DMS 273 (cell line): Measurements from ENCODE around the gene RNF149.

Source experiments
- DNase-seq: peaks from one replicate; lab custom pipeline; 2025; ENCODE audit not compliant: unreplicated experiment; lab: John Stamatoyannopoulos, UW

RNF149 gene, protein sequence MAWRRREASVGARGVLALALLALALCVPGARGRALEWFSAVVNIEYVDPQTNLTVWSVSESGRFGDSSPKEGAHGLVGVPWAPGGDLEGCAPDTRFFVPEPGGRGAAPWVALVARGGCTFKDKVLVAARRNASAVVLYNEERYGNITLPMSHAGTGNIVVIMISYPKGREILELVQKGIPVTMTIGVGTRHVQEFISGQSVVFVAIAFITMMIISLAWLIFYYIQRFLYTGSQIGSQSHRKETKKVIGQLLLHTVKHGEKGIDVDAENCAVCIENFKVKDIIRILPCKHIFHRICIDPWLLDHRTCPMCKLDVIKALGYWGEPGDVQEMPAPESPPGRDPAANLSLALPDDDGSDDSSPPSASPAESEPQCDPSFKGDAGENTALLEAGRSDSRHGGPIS

GRCh38 chr2:101308432-101309210 is at the start of gene RNF149:
TSS of gene RNF149 (minus strand) at chr2:101308701. CDS start at chr2:101308588, 113 bp downstream.
- peak; percentile 96 for DNase-seq

DNA sequence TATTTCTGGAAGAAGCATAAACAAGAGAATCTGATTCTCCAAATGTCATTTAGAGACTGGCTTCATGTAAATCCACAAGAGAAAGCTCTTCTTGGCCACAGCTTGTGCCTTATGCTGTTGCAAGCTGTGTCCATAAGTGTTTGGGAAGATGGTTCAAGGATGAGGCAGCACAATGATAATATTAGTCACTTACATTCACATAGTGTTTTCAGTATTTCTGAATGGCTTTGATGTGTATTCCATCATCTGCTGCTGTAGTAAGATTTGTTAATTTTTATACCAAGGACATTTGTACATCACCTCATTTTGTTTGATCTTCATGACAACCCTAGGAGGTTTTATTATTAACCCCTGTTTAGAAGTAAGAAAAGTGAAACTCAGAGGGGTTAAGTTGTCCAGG is 48.9 kb upstream of the RNF149 start:
- no peak for DNase-seq

- DNase-seq = no peak
Observed at GRCh38 chr2:101356521-101356920, 48.0 kb upstream of the RNF149 start.

DNA sequence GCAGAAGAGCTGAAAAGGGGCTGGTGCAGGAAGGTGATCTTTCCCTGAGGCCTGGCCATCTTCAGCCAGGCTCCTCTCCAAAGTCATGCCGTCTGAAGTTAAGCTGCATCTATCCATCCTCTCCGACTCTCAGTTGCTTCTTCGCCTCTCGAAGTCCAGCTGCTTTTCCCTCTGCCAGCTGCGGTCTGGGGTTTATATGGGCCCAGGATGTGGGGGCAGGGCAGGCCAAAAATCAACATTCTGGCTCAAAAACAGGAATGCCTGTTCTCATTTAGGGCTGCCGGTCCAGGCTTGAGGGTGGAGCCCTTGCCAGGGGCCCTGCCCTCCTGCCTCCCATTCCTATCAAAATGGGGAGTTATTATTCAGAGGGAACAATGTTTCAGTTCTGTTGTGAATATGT is 47.6 kb upstream of the RNF149 start:
- DNase-seq = no peak

GRCh38 chr2:101355401-101356054 is 47.0 kb upstream of the RNF149 start:
- no peak for DNase-seq

GRCh38 chr2:101354420-101355311 is 46.2 kb upstream of the RNF149 start:
- DNase-seq = no peak

DNA sequence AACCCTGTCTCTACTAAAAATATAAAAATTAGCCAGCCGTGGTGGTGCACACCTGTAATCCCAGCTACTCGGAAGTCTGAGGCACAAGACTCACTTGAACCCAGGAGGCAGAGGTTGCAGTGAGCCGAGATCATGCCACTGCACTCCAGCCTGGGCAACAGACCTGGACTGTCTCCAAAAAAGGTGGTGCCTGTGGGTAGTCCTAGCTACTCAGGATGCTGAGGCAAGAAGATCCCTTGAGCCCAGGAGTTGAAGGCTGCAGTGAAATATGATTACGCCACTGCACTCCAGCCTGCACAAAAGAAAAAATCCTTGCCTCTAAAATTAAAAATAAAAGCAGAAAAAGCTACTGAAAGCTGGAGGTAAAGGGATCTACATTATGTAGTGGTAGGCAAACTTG is 44.1 kb upstream of the RNF149 start:
- DNase-seq = peak; percentile 8

GRCh38 chr2:101351207-101351606 is 42.7 kb upstream of the RNF149 start:
- DNase-seq = no peak

DNA sequence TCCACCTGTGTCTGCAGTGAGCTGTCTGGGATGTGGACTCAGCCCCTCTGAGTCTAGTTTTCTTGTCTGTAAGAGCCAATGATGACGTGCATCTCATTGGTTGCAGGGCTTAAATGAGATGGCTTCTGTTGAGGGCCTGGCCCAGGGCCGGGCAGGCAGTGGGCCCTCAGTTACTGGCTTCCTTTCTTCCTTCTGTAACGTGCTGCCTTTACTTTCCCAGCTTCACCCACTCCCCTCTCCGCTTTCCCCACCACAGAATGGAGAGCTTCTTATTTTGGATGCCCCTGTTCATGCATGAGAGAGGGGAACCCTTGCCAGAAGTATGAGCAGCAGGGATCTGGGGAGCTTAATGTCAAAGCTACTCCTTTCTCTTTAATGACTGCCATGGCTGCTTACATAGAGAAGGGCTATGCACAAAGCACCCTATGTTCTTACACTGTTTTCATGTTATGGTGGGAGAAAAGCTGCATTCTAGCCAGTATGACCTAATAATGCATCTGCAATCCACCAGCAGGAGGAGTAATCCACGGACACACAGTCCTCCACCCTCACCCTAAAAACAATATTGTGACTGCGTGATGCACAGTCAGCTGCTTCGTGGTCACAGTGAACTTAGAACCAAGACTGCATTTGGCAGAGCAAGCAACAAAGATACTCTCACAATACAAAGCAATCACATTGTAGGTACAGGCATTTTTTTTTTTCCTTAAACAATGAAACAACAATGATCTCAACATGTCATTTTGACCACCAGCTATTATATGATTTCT is 41.6 kb upstream of the RNF149 start:
- no peak for DNase-seq

DNA sequence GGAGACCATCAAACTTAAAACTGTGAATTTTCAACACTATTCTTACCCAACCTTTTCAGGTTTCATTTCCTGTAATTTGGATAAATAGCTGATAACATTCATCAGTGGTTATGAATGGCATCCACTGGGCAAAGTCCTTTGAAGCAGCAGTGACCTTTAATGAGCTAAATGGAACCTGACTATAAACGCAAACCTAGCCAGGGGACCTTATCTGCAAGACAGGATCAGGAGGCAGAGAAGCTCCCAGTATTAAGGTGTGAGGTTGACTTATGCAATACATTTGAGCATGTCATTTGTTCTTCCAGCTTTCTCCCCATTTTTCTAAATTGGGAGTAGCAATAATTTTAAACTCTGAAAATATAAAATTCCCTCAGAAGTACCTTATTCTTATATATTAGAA is 40.4 kb upstream of the RNF149 start:
- DNase-seq = no peak

- DNase-seq = no peak
Observed at GRCh38 chr2:101346909-101347308, 38.4 kb upstream of the RNF149 start.

DNA sequence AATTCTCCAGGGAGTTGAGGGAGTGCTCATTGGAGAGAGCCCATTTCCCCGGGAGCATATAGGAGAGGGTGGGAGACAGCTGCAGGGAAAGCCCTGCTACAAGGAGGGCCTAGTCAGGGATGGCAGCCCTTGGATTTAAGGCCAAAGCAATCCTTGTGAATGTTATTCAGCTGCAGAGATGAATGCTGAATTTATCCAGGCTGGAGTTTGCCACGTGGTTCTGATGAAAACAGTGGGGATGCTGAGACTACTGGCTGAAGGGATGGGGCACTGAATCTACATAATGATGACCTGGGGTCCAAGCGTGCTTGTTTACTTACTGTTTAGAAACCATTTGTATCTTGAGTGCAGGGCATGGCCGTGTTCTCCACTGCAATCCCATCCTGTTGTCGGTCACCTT is 35.6 kb upstream of the RNF149 start:
- DNase-seq = no peak

- no peak for DNase-seq
Observed at GRCh38 chr2:101342625-101343008, 34.1 kb upstream of the RNF149 start.

DNA sequence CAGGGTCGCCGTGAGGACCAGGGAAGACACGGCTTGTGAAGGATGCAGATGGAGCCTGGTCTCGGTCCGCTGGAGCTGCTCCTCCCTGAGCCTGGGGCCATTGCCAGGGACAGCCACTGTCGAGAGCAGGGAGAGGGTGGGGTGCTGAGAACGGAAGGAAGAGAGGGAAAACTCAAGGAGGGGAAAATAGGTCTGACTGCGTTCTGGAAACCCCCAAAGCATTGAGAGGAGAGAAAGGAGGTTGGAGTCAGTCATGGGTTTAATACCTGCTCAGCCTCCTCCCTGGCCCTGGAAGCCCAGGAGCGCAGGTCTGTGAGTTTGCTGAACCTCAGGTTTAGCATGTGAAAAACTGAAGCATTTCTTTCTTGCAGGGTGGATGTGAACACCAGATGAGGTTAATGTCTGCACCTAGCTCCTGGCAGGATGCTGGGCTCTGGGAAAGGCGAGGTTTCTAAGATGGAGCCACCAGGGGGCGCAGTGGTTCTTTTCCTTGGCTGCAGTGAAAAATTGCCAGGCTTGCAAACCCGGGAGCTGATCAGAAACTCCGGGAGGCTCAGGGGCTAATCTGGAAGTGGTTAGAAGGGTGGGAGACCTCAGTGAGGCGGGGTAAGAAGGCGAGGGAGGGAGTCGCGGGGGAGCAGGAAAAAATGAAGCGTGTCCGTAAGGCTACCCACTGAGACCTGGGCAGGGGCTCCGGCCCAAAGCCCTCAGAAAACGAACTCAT is 33.6 kb upstream of the RNF149 start:
- DNase-seq = peak; percentile 86

DNA sequence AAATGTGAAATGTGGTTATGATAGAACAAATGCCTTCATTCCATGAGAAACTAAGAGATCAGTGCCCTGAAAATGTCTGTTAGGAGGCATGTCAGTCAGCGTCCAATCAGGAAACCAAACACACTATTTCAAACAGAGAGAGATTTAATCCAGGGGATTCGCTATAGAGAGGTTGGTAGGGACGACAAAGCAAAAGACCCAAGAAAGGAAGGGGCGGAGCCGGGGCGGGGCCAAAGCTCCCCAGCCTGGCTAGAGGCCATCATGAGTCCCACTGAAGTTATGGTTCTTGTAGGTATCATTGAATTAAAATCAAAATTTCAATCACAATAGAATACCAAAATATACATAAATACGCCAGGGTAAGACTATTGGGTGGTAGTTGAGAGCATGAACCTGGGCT is 32.9 kb upstream of the RNF149 start:
- no peak for DNase-seq

DNA sequence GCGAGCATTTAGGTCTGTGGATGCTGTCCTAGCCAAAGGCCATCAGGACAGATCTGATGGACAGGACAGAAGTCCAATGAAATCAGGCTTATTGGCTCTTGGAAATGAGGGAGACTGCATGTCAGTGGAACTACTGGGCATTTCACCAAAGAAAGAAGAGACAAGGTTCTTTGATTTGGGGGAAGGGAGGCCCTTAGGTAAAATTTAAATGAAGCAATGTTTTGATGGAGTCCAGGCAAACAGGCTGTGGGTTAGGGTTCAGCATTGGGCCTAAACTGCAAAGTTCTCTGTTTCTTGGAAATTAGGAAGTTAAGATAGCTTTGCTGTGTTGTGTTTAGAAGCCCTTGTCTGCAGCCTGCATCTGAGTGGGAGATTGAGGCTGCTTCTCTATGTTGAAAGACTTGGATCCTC is 31.6 kb upstream of the RNF149 start:
- no peak for DNase-seq

GRCh38 chr2:101339266-101339880 is 30.9 kb upstream of the RNF149 start:
- no peak for DNase-seq

DNA sequence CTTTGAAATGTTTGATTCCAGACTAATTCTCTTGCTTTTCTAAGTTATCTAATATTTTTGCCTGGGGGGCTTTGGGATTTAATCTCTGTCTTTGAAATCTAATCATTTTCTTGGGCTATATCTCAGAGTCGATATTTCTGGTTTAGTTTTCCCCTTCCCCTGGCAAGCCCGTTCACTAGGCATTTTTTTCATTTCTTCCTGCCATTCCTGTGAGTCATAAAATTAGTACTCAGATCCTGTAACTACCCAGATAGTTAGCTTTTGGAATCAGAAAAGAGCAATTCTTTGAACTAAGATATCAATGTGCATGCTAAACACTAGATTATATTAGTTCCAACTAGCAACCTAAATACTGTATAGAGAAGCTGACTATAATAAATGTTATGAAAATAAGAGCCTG is 29.4 kb upstream of the RNF149 start:
- DNase-seq = no peak
